Stomach (tissue), 4 donors: ENCODE results near the gene ITGB7.

ENCODE experiments used
- CTCF ChIP-seq, 7 experiments: fragments of 450-650 bp in 4 of 7; fragments of 200-600 bp in 3 of 7; sonication (generic) in 3 of 7; IDR thresholded peaks; one replicate each; pipeline ENCODE4 v1.5.1; 2016 to 2019; ENCODE audit warnings: antibody characterized with exemption in 7 of 7, control low read depth in 2 of 7, mild to moderate bottlenecking in 1 of 7
- EP300 ChIP-seq: sonication (generic); formaldehyde crosslinking; IDR thresholded peaks from one replicate; pipeline ENCODE4 v1.6.1; 2017; ENCODE audit warnings: antibody characterized with exemption
- POLR2A ChIP-seq, 4 donors: fragments of 450-650 bp; IDR thresholded peaks; one replicate each; pipeline ENCODE4 v1.6.1; 2016; ENCODE audit warnings: antibody characterized with exemption in 4 of 4, control low read depth in 2 of 4, mild to moderate bottlenecking in 1 of 4, moderate library complexity in 1 of 4
- POLR2AphosphoS5 ChIP-seq, 3 donors: sonication (generic); formaldehyde crosslinking; IDR thresholded peaks; one replicate each; pipeline ENCODE4 v1.6.1; 2016; ENCODE audit warnings: antibody characterized with exemption in 3 of 3

DNA sequence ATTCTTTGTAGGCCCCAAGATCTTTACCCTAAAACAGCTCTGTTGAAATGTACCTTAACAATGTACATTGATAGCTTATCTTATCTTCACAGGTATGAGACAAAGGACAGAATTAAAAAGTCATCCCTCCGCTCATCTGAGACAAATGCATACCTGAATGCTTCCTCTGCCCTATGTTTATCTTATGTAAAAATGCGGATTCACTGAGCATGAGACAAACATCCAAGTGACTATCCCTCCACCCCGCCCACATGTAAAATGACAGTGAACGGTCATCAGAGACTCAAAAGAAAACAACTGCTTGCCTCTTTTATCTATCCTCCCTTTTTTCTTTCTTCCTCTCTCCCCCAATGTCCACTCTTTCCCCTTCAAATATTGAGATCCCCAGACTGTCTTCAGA is 63.7 kb downstream of the ITGB7 start:
- no peak for TF ChIP-seq CTCF (IDR thresholded peaks at IDR 0.05)
- no peak for TF ChIP-seq EP300
- no peak for TF ChIP-seq POLR2A (IDR thresholded peaks at IDR 0.05)
- TF ChIP-seq POLR2AphosphoS5 (IDR thresholded peaks at IDR 0.05) = no peak
